ENCODE results near the gene ATP2B2. TPM values are rescaled to one million over a fixed set of nuclear protein-coding genes. Genes with fewer than 3 reads are reported as not detected.

The ATP2B2 gene
- polyA plus RNA-seq, 2 of the 4 experiments (the other 2 are of a cell fraction), result 0.03 to 0.04 TPM

GRCh38 chr3:10430805-10431204 is 74.6 kb downstream of the ATP2B2 start:
- H3K4me3 ChIP-seq, result no peak overlapping the region
- no peaks in the 10 kb centered on the region for H3K4me1 ChIP-seq
- CTCF ChIA-PET, result interaction anchor here (3.0 kb wide), 1 partner anchor 13 kb away, joined by 9 read pairs; no protein-coding TSS in a partner anchor
- H3K27ac ChIP-seq, result no peak overlapping the region
- TF ChIP-seq NR3C1 (IDR thresholded peaks at IDR 0.05) (no peak), EHF (CRISPR knock-in tag; IDR thresholded peaks at IDR 0.05) (no peak), E2F6 (IDR thresholded peaks at IDR 0.05; ENCODE audit: borderline replicate concordance, low read depth) (no peak), JUNB (IDR thresholded peaks at IDR 0.05) (no peak), TFCP2L1 (CRISPR knock-in tag; IDR thresholded peaks at IDR 0.05) (no peak), HEYL (CRISPR knock-in tag; IDR thresholded peaks at IDR 0.05) (no peak), USF2 (IDR thresholded peaks at IDR 0.05) (no peak), HES2 (IDR thresholded peaks at IDR 0.05) (no peak), ATOH8 (CRISPR knock-in tag; IDR thresholded peaks at IDR 0.05; ENCODE audit: low read depth) (no peak), HOXB13 (CRISPR knock-in tag; IDR thresholded peaks at IDR 0.05; ENCODE audit: low read depth) (no peak), HDAC2 (IDR thresholded peaks at IDR 0.05) (no peak), PBX3 (IDR thresholded peaks at IDR 0.05) (no peak), ELK1 (IDR thresholded peaks at IDR 0.05; ENCODE audit: low read depth, low read length) (no peak), POLR2AphosphoS2 (conservative IDR thresholded peaks at IDR 0.05; ENCODE audit: low read length) (no peak), NPAS2 (CRISPR knock-in tag; IDR thresholded peaks at IDR 0.05; ENCODE audit: borderline replicate concordance) (no peak), RNF2 (IDR thresholded peaks at IDR 0.05; ENCODE audit: borderline replicate concordance, low read depth) (no peak), HOXA7 (CRISPR knock-in tag; IDR thresholded peaks at IDR 0.05) (no peak), EP300 (IDR thresholded peaks at IDR 0.05) (no peak), PHF8 (IDR thresholded peaks at IDR 0.05; ENCODE audit: borderline replicate concordance, low read depth) (no peak), BCL3 (IDR thresholded peaks at IDR 0.05) (no peak)
- DNase-seq (ENCODE audit: low read depth in 1 of 2, low spot score in 1 of 2) (no peak), ATAC-seq (no peak), FAIRE-seq (no peak)
- POLR2A ChIA-PET, result no interaction called here
- no peaks in the 10 kb centered on the region for H3K9me3 ChIP-seq
- WGBS (ENCODE audit: missing lambda C conversion rate), result 32% methylated on average over 1 of the region's 1 CpG
- no peak overlapping the region for H3K4me2 ChIP-seq

- WGBS (ENCODE audit: missing lambda C conversion rate), result 35% methylated on average over 8 of the region's 12 CpGs
- no peak for DNase-seq (ENCODE audit: low read depth in 1 of 2, low spot score in 1 of 2)
- FAIRE-seq, result no peak
- ChIA-PET CTCF (no interaction called here), POLR2A (no interaction called here)
- H3K4me1 ChIP-seq, result no peaks in the 10 kb centered on the region
- no peak overlapping the region for H3K27ac ChIP-seq
- no peak for TF ChIP-seq E2F6 (IDR thresholded peaks at IDR 0.05; ENCODE audit: borderline replicate concordance, low read depth)
- TF ChIP-seq CBX8 (IDR thresholded peaks at IDR 0.05), result no peak
- TF ChIP-seq EP300 (IDR thresholded peaks at IDR 0.05), result no peak
- no peak for TF ChIP-seq ZNF302 (CRISPR knock-in tag; IDR thresholded peaks at IDR 0.05)
- no peak for TF ChIP-seq MAZ (IDR thresholded peaks at IDR 0.05; ENCODE audit: borderline replicate concordance, low read depth, low read length)
- no peak for TF ChIP-seq TP53 (CRISPR knock-in tag; IDR thresholded peaks at IDR 0.05)
- no peak for TF ChIP-seq PHF8 (IDR thresholded peaks at IDR 0.05; ENCODE audit: borderline replicate concordance, low read depth)
- TF ChIP-seq HDAC2 (IDR thresholded peaks at IDR 0.05), result no peak
- no peak for TF ChIP-seq HEYL (CRISPR knock-in tag; IDR thresholded peaks at IDR 0.05)
- TF ChIP-seq ESRRA (IDR thresholded peaks at IDR 0.05; ENCODE audit: borderline replicate concordance, low read length), result no peak
- no peak for TF ChIP-seq BCL3 (IDR thresholded peaks at IDR 0.05)
- no peak for TF ChIP-seq ZFP36 (IDR thresholded peaks at IDR 0.05; ENCODE audit: borderline replicate concordance, partially characterized antibody)
- TF ChIP-seq EHF (CRISPR knock-in tag; IDR thresholded peaks at IDR 0.05), result no peak
- TF ChIP-seq RAD21 (conservative IDR thresholded peaks at IDR 0.05 in 1 of 2, IDR thresholded peaks at IDR 0.05 in 1 of 2), result no peak
- TF ChIP-seq CBX2 (IDR thresholded peaks at IDR 0.05; ENCODE audit: borderline replicate concordance, low read depth), result no peak
- no peak overlapping the region for H3K4me3 ChIP-seq
- no peak overlapping the region for H3K4me2 ChIP-seq
- no peaks in the 10 kb centered on the region for H3K9me3 ChIP-seq
- ATAC-seq, result no peak
Observed at GRCh38 chr3:10428406-10429091, 76.8 kb downstream of the ATP2B2 start.
